Inflammatory macrophage treated with lipopolysaccharide for 4 hours (primary cell): Measurements from ENCODE around the gene DIAPH1.
"Not testable (repeated sequence)": the region's sequence is repeated elsewhere in the genome, so short reads cannot be mapped to it uniquely, and the experiment has no call there.

Source experiments
- DNase-seq: peaks from one replicate; pipeline ENCODE4 v3.0.0-alpha.2; 2020

The DIAPH1 gene

GRCh38 chr5:141639357-141640050 is 20.7 kb upstream of the DIAPH1 start:
- DNase-seq: no peak

DNA sequence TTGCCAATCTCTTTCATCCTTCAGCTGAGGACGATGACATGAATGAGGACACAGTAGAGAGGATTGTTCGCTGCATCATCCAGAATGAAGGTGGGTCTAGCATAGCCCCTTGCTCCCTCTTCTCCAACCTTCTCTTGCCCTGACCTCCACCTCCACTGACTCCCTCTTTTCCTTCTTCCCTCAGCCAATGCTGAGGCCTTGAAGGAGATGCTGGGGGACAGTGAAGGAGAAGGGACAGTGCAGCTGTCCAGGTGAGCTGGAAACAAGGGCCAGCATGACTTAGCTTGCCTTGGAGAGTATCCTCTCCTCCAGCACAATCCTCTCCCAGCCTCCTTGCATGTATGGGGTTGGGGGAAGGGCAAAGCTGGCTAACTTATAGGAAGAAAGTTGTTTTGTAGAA is 20.0 kb upstream of the DIAPH1 start:
- DNase-seq: no peak

- peak; percentile 55 for DNase-seq
Measured at GRCh38 chr5:141637767-141638419, 19.1 kb upstream of the DIAPH1 start.

DNA sequence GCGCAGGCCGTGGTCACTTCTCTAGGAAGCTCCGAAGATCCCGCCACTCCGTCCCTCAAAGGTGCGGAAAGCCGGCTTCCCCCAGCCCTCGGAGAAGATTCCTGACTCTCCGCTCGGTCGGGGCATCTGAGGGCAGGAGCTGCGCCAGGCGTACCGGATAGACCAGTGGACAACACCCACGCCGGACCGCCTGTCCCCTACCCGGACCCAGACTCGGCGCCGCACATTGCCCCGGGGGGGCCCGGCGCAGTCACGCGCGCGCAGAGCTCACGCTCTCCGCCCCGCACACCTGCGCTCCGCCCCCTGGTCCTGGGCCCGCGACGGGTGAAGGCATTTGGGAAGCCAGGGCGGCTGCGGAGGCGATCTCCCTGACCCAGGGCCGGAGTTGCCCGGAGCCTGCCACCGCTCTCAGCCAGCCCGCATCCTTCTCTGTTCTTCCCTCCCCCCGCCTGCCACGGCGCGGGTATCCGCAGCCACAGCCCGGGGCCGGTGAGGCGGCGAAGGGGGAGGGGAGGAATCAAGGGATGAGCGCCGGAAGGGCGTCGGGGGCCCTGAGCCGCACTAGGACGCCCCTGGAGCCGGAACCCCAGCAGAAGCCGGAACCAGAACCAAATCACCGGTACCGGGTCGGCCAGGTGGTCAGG is 18.4 kb upstream of the DIAPH1 start:
- DNase-seq: no peak

DNA sequence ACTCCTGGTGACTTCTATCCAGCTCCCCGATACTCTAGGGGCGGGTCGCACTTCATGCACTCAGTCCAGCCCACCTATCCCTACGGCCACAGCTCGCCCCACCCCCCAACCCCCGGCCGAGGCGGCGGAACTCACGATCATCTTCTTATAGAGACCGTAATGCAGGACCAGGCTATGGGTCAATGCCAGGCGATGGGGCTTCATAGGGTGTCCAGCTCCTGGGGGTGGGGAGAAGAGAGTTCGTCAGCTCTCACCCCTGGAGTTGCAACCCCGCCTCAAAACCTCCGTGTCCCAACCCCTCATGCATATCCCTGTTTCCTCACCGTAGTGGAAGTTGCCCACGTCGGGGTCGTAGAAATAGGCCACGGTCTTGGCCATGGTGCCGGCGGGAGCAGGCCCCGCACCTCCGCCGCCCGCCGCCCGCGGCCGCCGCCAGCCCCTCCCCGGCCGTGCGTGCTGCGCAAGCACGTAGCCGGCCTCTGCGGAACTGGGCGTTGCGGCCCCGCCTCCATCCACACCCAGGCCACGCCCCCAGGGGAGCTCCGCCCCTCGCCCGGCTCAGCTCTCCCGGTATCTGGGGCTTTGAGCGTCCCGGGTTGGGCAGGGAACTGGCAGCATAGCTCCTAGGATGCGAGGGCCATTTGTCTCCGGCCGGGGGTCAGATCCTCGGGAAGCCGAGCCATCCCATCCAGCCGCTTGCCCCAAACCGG is 17.8 kb upstream of the DIAPH1 start, which contains the start of the genes HDAC3 and RELL2:
Gene HDAC3, minus strand, starts transcription at position 437 of the 710 bp plus-strand sequence. Its CDS starts 59 bp downstream, at position 378.
Gene RELL2, plus strand, starts transcription at position 585 of the 710 bp plus-strand sequence. CDS start 1,229 bp downstream, outside the sequence.
- peak; percentile 92 for DNase-seq

DNA sequence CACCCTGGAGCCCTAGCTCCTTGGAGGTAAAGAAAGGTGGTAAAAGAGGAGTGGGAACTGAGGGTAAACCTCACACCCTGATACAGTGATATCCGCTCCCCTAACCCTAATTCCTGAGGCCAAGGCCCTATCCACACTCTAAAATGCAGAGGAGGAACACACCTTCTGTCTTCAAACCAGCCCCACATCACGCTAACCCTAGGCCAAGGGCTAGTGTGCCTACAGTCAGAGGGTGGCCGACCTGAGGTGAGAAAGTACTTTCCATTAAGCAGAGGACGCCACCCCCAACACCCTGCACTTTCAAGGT is 17.3 kb upstream of the DIAPH1 start:
- no peak for DNase-seq

- DNase-seq: no peak
Measured at GRCh38 chr5:141635646-141636045, 16.8 kb upstream of the DIAPH1 start.

- DNase-seq: no peak
Measured at GRCh38 chr5:141634720-141635119, 15.9 kb upstream of the DIAPH1 start.

- peak; percentile 57 for DNase-seq
Measured at GRCh38 chr5:141633871-141634561, 15.2 kb upstream of the DIAPH1 start.

DNA sequence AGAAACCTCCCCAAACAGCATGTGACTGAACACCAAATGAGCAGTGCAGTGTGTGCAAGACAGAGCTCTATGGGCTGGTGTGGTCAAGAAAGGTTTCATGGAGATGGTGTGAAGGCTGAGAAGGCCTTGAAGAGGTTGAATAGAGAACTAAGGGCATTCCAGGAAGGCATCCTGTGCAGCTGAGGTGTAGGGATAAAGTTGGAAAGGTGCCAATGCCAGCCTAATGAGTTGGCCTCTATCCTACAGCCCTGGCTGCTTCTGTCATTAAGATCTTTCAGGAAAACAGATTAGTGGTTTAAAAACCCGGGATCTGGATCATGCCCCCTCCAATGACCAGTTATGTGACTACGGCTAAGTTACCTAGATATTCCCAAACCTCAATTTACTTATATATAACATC is 13.8 kb upstream of the DIAPH1 start:
- DNase-seq: no peak

DNA sequence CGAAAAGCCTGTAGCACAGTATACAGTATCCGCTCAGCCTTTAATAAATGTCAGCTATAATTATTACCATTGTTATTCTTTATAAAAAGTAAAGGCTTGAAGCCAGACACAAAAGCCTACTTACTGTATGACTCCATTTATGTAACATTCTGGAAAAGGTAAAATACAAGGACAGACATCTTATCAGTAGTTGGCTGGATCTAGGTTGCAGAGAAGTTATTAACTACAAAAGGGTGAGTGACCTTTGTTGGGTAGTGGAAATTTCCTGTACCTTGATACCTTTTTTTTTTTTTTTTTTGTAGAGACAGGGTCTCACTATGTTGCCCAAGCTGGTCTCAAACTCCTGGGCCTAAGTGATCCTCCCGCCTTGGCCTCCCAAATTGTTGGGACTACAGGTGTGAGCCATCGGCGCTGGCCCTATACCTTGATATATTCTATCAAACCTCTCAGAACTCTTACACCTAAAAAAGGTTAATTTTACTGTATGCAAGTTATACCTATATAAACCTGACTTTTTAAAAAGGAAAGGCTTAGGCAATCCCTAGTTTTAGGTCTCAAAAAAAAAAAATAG is 11.9 kb upstream of the DIAPH1 start:
- DNase-seq: no peak

- DNase-seq: no peak
Measured at GRCh38 chr5:141628175-141628788, 9.5 kb upstream of the DIAPH1 start.

- DNase-seq: peak; percentile 19
Measured at GRCh38 chr5:141623611-141624010, 4.8 kb upstream of the DIAPH1 start.

- peak; percentile 97 for DNase-seq
Measured at GRCh38 chr5:141623186-141623585, 4.4 kb upstream of the DIAPH1 start.

- peak; percentile 37 for DNase-seq
Measured at GRCh38 chr5:141618030-141618803, 583 bp downstream of the DIAPH1 start.

DNA sequence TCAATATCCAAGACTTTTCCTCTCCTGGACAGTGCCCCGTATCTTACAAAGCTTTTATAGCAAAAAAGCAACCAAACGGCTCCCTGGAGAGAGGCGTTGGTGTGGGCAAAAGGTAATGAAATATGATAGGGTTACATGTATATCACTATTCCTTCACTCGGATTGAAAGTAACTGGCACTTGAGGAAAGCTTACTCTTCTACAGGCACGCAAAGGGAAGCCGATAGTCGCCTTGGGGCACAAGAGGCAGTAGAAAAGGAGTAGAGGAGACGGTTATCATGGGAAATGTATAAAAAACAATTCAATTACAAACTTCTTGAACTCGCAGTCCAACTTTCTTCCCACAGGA is 1.1 kb downstream of the DIAPH1 start:
- DNase-seq: no peak

DNA sequence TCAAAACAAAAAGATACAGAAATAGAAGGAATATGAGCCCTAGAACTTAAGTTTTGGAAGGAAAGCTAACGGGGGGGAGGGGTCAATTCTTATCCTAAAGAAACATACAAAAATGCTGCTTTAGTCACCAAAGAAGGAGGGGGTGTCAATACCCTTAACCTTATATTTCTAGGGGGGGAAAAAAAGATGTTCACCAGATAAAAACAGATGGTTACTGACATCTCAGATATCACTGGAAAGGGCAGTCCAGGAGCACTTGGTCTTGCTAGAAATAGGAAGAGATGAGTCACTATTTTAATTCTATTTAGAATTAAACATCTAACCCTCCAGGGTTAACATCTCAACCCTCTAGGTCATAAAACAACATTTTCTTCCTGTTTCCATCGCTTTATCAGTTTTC is 1.7 kb downstream of the DIAPH1 start:
- no peak for DNase-seq

GRCh38 chr5:141615991-141616720 is 2.6 kb downstream of the DIAPH1 start:
- DNase-seq: no peak

DNA sequence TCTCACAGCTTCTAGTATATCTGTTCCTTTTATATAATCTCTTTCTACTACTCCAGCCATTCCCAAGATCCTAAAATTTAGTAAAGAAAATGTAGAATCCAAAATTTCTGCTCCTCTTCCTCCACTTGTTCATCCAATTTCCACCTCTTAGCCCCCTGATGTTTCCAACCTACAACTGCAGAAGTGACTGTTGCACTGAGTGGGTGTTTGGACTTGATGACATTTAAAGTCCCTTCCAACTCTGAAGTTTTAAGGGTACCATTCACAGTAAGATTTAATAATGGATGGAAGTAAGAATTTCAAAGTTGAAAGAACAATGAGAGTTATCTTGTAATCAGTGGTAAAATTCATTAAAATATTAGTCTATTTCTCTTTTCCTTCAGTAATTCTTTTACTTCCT is 5.5 kb downstream of the DIAPH1 start:
- no peak for DNase-seq

GRCh38 chr5:141611289-141611688 is 7.5 kb downstream of the DIAPH1 start:
- no peak for DNase-seq

- not testable (repeated sequence) for DNase-seq
Measured at GRCh38 chr5:141609921-141610320, 8.9 kb downstream of the DIAPH1 start.
